Liver (tissue), 3 donors: Measurements from ENCODE around the gene LSM2.

Experiments
- CTCF ChIP-seq: fragments of 150-350 bp; IDR thresholded peaks from 2 replicates; pipeline ENCODE4 v1.5.1; 2017; ENCODE audit warnings: improper control_type of control experiment, low read depth, low read length; ENCODE audit not compliant: missing input control
- EGR1 ChIP-seq, 2 donors: IDR thresholded peaks; 2 replicates each; pipeline ENCODE4 v1.6.1; 2016 to 2018; ENCODE audit warnings: antibody characterized with exemption in 2 of 2, low read depth in 2 of 2
- FOXA1 ChIP-seq: IDR thresholded peaks from 2 replicates; pipeline ENCODE4 v1.6.1; 2016; ENCODE audit warnings: antibody characterized with exemption
- JUND ChIP-seq, 2 donors: IDR thresholded peaks; 2 replicates each; pipeline ENCODE4 v1.6.1; 2016; ENCODE audit warnings: antibody characterized with exemption in 2 of 2
- RAD21 ChIP-seq, 2 donors: IDR thresholded peaks; 2 replicates each; pipeline ENCODE4 v1.6.1; 2016; ENCODE audit warnings: antibody characterized with exemption in 2 of 2, mild to moderate bottlenecking in 2 of 2
- REST ChIP-seq: IDR thresholded peaks from 2 replicates; pipeline ENCODE4 v1.6.1; 2016; ENCODE audit warnings: antibody characterized with exemption, mild to moderate bottlenecking
- TAF1 ChIP-seq: conservative IDR thresholded peaks from 2 replicates; pipeline ENCODE4 v1.6.1; 2016; ENCODE audit warnings: antibody characterized with exemption, mild to moderate bottlenecking
- ZBTB33 ChIP-seq: IDR thresholded peaks from 2 replicates; pipeline ENCODE4 v1.6.1; 2016; ENCODE audit warnings: antibody characterized with exemption
- donor health status: healthy.
- donor health status: healthy.

GRCh38 chr6:31779908-31780307, 26.9 kb downstream of the LSM2 start:
- no peak for TF ChIP-seq CTCF
- no peak for TF ChIP-seq FOXA1
- no peak for TF ChIP-seq RAD21 (IDR thresholded peaks at IDR 0.05)
- TF ChIP-seq REST, result no peak
- no peak for TF ChIP-seq TAF1
- TF ChIP-seq ZBTB33, result no peak
- no peak for TF ChIP-seq EGR1 (IDR thresholded peaks at IDR 0.05; ENCODE audit: low read depth in 2 of 2)
- no peak for TF ChIP-seq JUND (IDR thresholded peaks at IDR 0.05)
